Sigmoid colon (tissue), 7 donors: ENCODE measurements around the gene CMTR1. TPM values are rescaled to one million over a fixed set of nuclear protein-coding genes. Genes with fewer than 3 reads are reported as not detected.

Experiments used
- DNase-seq: peaks from one replicate; pipeline ENCODE4 v3.0.0-alpha.2; 2019
- H3K27ac ChIP-seq, 4 donors: fragments of 200-600 bp; sonication (generic); one replicate each; pipeline ENCODE4 v1.5.1; 2016 to 2019; ENCODE audit warnings: mild to moderate bottlenecking in 1 of 4
- H3K27me3 ChIP-seq, 3 donors: fragments of 200-600 bp; sonication (generic); one replicate each; pipeline ENCODE4 v1.5.1; 2019; ENCODE audit warnings: mild to moderate bottlenecking in 1 of 3
- H3K36me3 ChIP-seq, 4 donors: fragments of 200-600 bp; sonication (generic); one replicate each; pipeline ENCODE4 v1.5.1; 2016 to 2019
- H3K4me1 ChIP-seq, 4 donors: fragments of 200-600 bp; sonication (generic); one replicate each; pipeline ENCODE4 v1.5.1; 2017 to 2019
- H3K4me3 ChIP-seq, 4 donors: fragments of 200-600 bp; sonication (generic); one replicate each; pipeline ENCODE4 v1.5.1; 2017 to 2019; ENCODE audit warnings: mild to moderate bottlenecking in 2 of 4, moderate library complexity in 1 of 4
- H3K9me3 ChIP-seq, 4 donors: fragments of 200-600 bp in 3 of 4; sonication (generic) in 3 of 4; one replicate each; pipeline versions ENCODE4 v1.5.1 to v1.6.1; 2013 to 2019
- CTCF ChIP-seq, 4 experiments: fragments of 450-650 bp in 3 of 4; fragments of 200-600 bp in 1 of 4; IDR thresholded peaks; one replicate each; pipeline ENCODE4 v1.5.1; 2016 to 2019; ENCODE audit warnings: antibody characterized with exemption in 4 of 4, mild to moderate bottlenecking in 3 of 4, moderate library complexity in 2 of 4
- EP300 ChIP-seq, 4 donors: sonication (generic); formaldehyde crosslinking; IDR thresholded peaks; one replicate each; pipeline ENCODE4 v1.6.1; 2017; ENCODE audit warnings: antibody characterized with exemption in 4 of 4
- POLR2A ChIP-seq, 2 donors: fragments of 450-650 bp; IDR thresholded peaks; one replicate each; pipeline ENCODE4 v1.6.1; 2016; ENCODE audit warnings: antibody characterized with exemption in 2 of 2, mild to moderate bottlenecking in 2 of 2, moderate library complexity in 2 of 2
- POLR2AphosphoS5 ChIP-seq, 4 donors: sonication (generic); formaldehyde crosslinking; IDR thresholded peaks; one replicate each; pipeline ENCODE4 v1.6.1; 2017; ENCODE audit warnings: antibody characterized with exemption in 4 of 4
- WGBS, 2 donors: extraction: QIAGEN DNeasy Blood & Tissue Kit; methylation state at CpG; one replicate each; pipeline ENCODE4 v1.1.7; 2013; 5-methylcytosine and 5-hydroxymethylcytosine counted together
- intact Hi-C: fragments of 100-400 bp; cut with DNase I; formaldehyde crosslinking; loops from one replicate; pipeline ENCODE4 v1.15.1; 2023
- polyA plus RNA-seq, 3 donors: library from polyadenylated mRNA; stranded (reverse); fragments of 200-250 nt; gene quantifications; one replicate each; pipeline ENCODE4 v1.2.3, GENCODE V29; 2013
- total RNA-seq, 4 donors: library from RNA; depleted of rRNA; stranded (reverse); fragments of >200 nt; gene quantifications; one replicate each; pipeline ENCODE4 v1.1.0, GENCODE V29; 2016
- donor health status: healthy with polysubstance abuse.
- donor health status: Bipolar disorder and iron deficiency.
- donor health status: healthy.

Gene CMTR1
- total and polyA plus RNA-seq, 7 donors: 4.2 to 33.5 (median 30.8) TPM

- Histone ChIP-seq H3K4me3 (no peak overlapping the region), H3K36me3 (peaks cover 18 to 66% (median 31%) of the 10 kb centered on the region in 4 donors), H3K9me3 (no peaks in the 10 kb centered on the region), H3K27me3 (no peaks in the 10 kb centered on the region), H3K27ac (peak overlapping the region in 3 of 4 donors; percentile 27 to 78 (median 76)), H3K4me1 (peaks cover 0 to 77% (median 51%) of the 10 kb centered on the region in 4 donors)
- peak; percentile 71 for DNase-seq
- 77 to 85% methylated on average over 6 of the region's 6 CpGs for WGBS, 2 donors
- intact Hi-C loops: no loop called here
- TF ChIP-seq POLR2AphosphoS5 (IDR thresholded peaks at IDR 0.05) (peak in 1 of 4 donors; percentile 37), POLR2A (IDR thresholded peaks at IDR 0.05) (no peak), EP300 (IDR thresholded peaks at IDR 0.05) (no peak), CTCF (IDR thresholded peaks at IDR 0.05) (no peak)
Observed at GRCh38 chr6:37456816-37457560, 24.0 kb downstream of the CMTR1 start.

- intact Hi-C loops: no loop called here
- Histone ChIP-seq H3K27me3 (no peaks in the 10 kb centered on the region), H3K27ac (no peak overlapping the region), H3K4me3 (no peak overlapping the region), H3K36me3 (peaks cover 25 to 76% (median 45%) of the 10 kb centered on the region in 4 donors), H3K9me3 (no peaks in the 10 kb centered on the region), H3K4me1 (peaks cover 0 to 46% (median 27%) of the 10 kb centered on the region in 4 donors)
- WGBS, 2 donors: 94 to 96% methylated on average over 5 of the region's 5 CpGs
- TF ChIP-seq POLR2A (IDR thresholded peaks at IDR 0.05) (no peak), EP300 (IDR thresholded peaks at IDR 0.05) (no peak), CTCF (IDR thresholded peaks at IDR 0.05) (no peak), POLR2AphosphoS5 (IDR thresholded peaks at IDR 0.05) (no peak)
- no peak for DNase-seq
Observed at GRCh38 chr6:37459981-37460800, 27.2 kb downstream of the CMTR1 start.

GRCh38 chr6:37460805-37461204 is 27.8 kb downstream of the CMTR1 start:
- Histone ChIP-seq H3K4me1 (peaks cover 0 to 40% (median 22%) of the 10 kb centered on the region in 4 donors), H3K9me3 (no peaks in the 10 kb centered on the region), H3K27me3 (no peaks in the 10 kb centered on the region), H3K36me3 (peaks cover 25 to 70% (median 45%) of the 10 kb centered on the region in 4 donors), H3K4me3 (no peak overlapping the region), H3K27ac (no peak overlapping the region)
- TF ChIP-seq EP300 (IDR thresholded peaks at IDR 0.05): no peak
- TF ChIP-seq POLR2AphosphoS5 (IDR thresholded peaks at IDR 0.05): no peak
- TF ChIP-seq CTCF (IDR thresholded peaks at IDR 0.05): no peak
- no peak for TF ChIP-seq POLR2A (IDR thresholded peaks at IDR 0.05)
- intact Hi-C loops: no loop called here
- WGBS, 2 donors: 86 to 92% methylated on average over 2 of the region's 2 CpGs
- no peak for DNase-seq

- Histone ChIP-seq H3K4me3 (no peak overlapping the region), H3K36me3 (peaks cover 25 to 82% (median 44%) of the 10 kb centered on the region in 4 donors), H3K9me3 (peaks cover 0 to 4% (median 2%) of the 10 kb centered on the region in 4 donors), H3K27ac (no peak overlapping the region), H3K27me3 (no peaks in the 10 kb centered on the region), H3K4me1 (peaks cover 0 to 17% (median 2%) of the 10 kb centered on the region in 4 donors)
- intact Hi-C loops: no loop called here
- TF ChIP-seq POLR2A (IDR thresholded peaks at IDR 0.05): no peak
- TF ChIP-seq CTCF (IDR thresholded peaks at IDR 0.05): no peak
- no peak for TF ChIP-seq POLR2AphosphoS5 (IDR thresholded peaks at IDR 0.05)
- TF ChIP-seq EP300 (IDR thresholded peaks at IDR 0.05): no peak
- DNase-seq: no peak
Observed at GRCh38 chr6:37463110-37463509, 30.1 kb downstream of the CMTR1 start.
